ENCODE data around the gene TECR.
"Not testable (repeated sequence)": the region's sequence is repeated elsewhere in the genome, so short reads cannot be mapped to it uniquely, and the experiment has no call there.

TECR gene

GRCh38 chr19:14528419-14529253 is 758 bp upstream of the TECR start:
- DNase-seq (ENCODE audit: insufficient read length, low spot score) (no peak), FAIRE-seq (no peak)
- TF ChIP-seq, protein P1, sequence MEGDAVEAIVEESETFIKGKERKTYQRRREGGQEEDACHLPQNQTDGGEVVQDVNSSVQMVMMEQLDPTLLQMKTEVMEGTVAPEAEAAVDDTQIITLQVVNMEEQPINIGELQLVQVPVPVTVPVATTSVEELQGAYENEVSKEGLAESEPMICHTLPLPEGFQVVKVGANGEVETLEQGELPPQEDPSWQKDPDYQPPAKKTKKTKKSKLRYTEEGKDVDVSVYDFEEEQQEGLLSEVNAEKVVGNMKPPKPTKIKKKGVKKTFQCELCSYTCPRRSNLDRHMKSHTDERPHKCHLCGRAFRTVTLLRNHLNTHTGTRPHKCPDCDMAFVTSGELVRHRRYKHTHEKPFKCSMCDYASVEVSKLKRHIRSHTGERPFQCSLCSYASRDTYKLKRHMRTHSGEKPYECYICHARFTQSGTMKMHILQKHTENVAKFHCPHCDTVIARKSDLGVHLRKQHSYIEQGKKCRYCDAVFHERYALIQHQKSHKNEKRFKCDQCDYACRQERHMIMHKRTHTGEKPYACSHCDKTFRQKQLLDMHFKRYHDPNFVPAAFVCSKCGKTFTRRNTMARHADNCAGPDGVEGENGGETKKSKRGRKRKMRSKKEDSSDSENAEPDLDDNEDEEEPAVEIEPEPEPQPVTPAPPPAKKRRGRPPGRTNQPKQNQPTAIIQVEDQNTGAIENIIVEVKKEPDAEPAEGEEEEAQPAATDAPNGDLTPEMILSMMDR (IDR thresholded peaks at IDR 0.05; ENCODE audit: insufficient read depth, missing control alignments) = no peak

- DNase-seq (ENCODE audit: insufficient read length, low spot score) = no peak
- no peak for FAIRE-seq
- TF ChIP-seq, protein P1 (IDR thresholded peaks at IDR 0.05; ENCODE audit: insufficient read depth, missing control alignments) = no peak
These were observed 583 bp downstream of the TECR start for GRCh38 chr19:14530005-14530348.

DNA sequence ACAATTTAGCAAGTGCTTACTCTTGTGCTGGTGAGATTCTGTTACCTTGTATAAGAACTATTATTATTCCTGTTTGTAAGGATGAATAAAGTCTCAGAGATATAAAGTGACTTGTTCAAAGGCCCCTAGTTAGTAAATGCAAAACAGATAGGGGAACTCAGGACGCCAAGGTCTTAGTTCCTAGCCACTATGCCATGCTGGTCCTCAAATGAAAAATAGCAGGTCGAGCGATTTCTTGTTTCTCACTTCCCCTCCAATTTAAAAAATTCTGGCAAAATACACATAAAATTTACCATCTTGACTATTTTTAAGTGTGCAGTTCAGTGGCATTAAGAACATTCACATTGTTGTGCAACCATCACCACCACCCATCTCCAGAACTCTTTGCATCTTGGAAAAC is 1.1 kb downstream of the TECR start:
- no peak for FAIRE-seq
- TF ChIP-seq, protein P1 (IDR thresholded peaks at IDR 0.05; ENCODE audit: insufficient read depth, missing control alignments) = no peak
- no peak for DNase-seq (ENCODE audit: insufficient read length, low spot score)

- no peak for FAIRE-seq
- no peak for DNase-seq (ENCODE audit: insufficient read length, low spot score)
- TF ChIP-seq, protein P1 (IDR thresholded peaks at IDR 0.05; ENCODE audit: insufficient read depth, missing control alignments) = no peak
These were observed 4.1 kb downstream of the TECR start for GRCh38 chr19:14533450-14533849.

- no peak for DNase-seq (ENCODE audit: insufficient read length, low spot score)
- FAIRE-seq = no peak
- TF ChIP-seq, protein P1 (IDR thresholded peaks at IDR 0.05; ENCODE audit: insufficient read depth, missing control alignments) = no peak
These were observed 7.7 kb downstream of the TECR start for GRCh38 chr19:14536926-14537692.

DNA sequence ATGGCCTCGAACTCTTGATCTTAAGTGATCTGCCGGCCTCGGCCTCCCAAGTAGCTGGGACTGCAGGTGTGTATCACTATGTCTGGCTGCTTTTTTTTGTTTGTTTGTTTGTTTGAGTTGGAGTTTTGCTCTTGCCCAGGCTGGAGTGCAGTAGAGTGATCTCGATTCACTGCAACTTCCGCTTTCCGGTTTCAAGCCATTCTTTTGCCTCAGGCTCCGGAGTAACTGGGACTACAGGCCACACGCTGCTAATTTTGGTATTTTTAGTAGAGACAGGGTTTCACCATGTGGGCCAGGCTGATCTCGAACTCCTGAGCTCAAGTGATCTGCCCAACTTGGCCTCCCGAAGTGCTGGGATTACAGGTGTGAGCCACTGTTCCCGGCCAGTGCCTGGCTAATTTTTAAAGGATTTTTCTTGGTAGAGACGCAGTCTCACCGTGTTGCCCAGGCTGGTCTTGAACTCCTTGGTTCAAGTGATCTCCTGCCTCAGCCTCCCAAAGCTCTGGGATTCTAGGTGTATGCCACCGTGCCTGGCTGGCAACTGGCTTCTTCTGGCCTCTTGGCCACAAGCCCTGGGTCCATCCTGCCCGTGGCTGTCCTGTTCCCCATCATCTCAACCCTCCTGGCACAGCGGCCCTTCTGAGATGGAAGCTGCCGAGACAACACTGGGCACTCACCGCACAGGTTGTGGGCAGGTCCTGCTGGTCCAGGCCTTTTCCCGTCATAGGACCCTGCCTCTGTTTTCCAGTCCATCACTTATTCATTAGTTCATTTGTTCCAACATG is 11.5 kb downstream of the TECR start:
- DNase-seq (ENCODE audit: insufficient read length, low spot score) (no peak), FAIRE-seq (no peak)
- TF ChIP-seq, protein P1 (IDR thresholded peaks at IDR 0.05; ENCODE audit: insufficient read depth, missing control alignments) = no peak

DNA sequence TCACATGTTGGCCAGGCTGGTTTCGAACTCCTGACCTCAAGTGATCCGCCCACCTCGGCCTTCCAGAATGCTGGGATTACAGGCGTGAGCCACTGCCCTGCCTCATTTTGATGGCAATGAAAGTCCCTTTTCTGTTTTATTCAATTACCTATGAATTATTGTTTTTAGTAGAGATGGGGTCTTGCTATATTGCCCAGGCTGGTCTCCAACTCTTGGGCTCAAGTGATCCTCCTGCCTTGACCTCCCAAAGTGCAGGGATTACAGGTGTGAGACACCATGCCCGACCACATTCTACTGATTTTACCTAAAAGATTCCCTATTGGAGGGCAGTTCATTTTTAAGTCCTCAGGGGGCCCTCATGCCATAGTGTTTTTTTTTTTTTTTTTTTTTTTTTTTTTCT is 12.6 kb downstream of the TECR start:
- not testable (repeated sequence) for DNase-seq (ENCODE audit: insufficient read length, low spot score); FAIRE-seq

Data from D721Med (cell line).